Measurements from ENCODE around the gene PABPN1L. TPM values are rescaled to one million over a fixed set of nuclear protein-coding genes. Genes with fewer than 3 reads are reported as not detected.

The PABPN1L gene
- total and polyA plus RNA-seq, 2 of the 13 experiments (the other 11 are each of a cell fraction or from before 2014, with no cell fraction given), result not detected

DNA sequence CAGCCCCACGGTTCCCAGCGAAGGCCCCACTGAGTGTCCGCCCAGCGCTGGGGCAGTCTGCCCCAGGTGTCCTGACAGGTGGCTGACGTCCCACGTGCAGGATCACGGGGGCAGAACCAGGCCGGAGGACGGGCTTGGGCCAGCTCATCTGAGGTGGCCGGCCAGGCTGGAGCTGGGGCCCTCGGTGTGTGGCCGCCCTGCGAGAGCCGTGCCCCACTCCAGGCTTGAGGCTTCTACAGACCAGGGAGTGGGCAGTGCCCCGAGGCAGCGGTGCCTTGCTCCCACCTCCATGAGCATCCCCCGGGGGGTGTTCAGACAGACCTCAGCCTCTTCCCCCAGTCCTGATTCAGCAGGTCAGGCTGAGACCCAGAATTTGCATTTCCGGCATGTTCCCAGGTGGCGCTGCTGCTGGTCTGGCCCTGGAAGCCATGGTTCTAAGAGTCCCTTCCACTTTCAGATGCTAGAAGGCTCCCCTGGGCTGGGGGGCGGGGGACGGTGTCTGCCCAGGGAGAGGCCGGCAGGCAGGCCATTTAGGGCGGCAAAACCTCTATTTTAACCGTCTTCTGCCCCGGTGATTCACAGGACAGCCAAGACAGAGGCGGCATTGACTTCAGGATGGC lies 35.4 kb upstream of the PABPN1L start:
- H2AFZ ChIP-seq (ENCODE audit: low read length), result no peak overlapping the region
- no peak overlapping the region for H3K9ac ChIP-seq (ENCODE audit: insufficient read depth, low read depth, low read length)
- H3K27ac ChIP-seq (ENCODE audit: extremely low read length, insufficient read depth, low read length), result no peak overlapping the region
- ChIA-PET CTCF (ENCODE audit: low intra/inter-chr PET ratio, low total read pairs) (no interaction called here), POLR2A (no interaction called here)
- in situ Hi-C loops (cut with HindIII; ENCODE audit: extremely low pct_ligation_motif_present, low pct_unique_long_range_greater_than_20kb), result no loop called here
- H3K4me1 ChIP-seq (ENCODE audit: insufficient read depth, low read length), result peaks cover 10% of the 10 kb centered on the region
- ATAC-seq (peak; percentile 58), FAIRE-seq (peak; percentile 21), DNase-seq (ENCODE audit: low spot score) (no peak)
- peaks cover 53 to 96% of the 10 kb centered on the region in 2 experiments for H3K27me3 ChIP-seq (ENCODE audit: control insufficient read depth in 1 of 2, insufficient read depth in 2 of 2, low read length in 2 of 2)
- no peaks in the 10 kb centered on the region; the same call in 1 of the 2 replicates for H4K20me1 ChIP-seq (ENCODE audit: insufficient read depth, low read length)
- intact Hi-C loops (cut with micrococcal nuclease; ENCODE audit: unreplicated experiment), result no loop called here
- no TSS peak for BruUV-seq (replicated peaks)
- H3K9me3 ChIP-seq (ENCODE audit: low read length), result no peaks in the 10 kb centered on the region
- H3K36me3 ChIP-seq (replicated peaks in 1 of 2; ENCODE audit: control insufficient read depth in 1 of 2, insufficient read depth in 2 of 2, low read length in 2 of 2), result no peaks in the 10 kb centered on the region
- H3K4me3 ChIP-seq (replicated peaks in 1 of 3; ENCODE audit: insufficient read depth in 1 of 3, low read depth in 2 of 3, low read length in 3 of 3), result peak overlapping the region; percentile 1 to 55 (median 4); a peak in 2 of 6 replicates
- WGBS (ENCODE audit: low lambda C conversion rate), result 24% methylated on average over 15 of the region's 26 CpGs
- H3K79me2 ChIP-seq (ENCODE audit: insufficient read depth, low read length), result no peaks in the 10 kb centered on the region
- H3K4me2 ChIP-seq (ENCODE audit: low read depth, low read length), result peak overlapping the region; percentile 53
- TF ChIP-seq, protein P1, sequence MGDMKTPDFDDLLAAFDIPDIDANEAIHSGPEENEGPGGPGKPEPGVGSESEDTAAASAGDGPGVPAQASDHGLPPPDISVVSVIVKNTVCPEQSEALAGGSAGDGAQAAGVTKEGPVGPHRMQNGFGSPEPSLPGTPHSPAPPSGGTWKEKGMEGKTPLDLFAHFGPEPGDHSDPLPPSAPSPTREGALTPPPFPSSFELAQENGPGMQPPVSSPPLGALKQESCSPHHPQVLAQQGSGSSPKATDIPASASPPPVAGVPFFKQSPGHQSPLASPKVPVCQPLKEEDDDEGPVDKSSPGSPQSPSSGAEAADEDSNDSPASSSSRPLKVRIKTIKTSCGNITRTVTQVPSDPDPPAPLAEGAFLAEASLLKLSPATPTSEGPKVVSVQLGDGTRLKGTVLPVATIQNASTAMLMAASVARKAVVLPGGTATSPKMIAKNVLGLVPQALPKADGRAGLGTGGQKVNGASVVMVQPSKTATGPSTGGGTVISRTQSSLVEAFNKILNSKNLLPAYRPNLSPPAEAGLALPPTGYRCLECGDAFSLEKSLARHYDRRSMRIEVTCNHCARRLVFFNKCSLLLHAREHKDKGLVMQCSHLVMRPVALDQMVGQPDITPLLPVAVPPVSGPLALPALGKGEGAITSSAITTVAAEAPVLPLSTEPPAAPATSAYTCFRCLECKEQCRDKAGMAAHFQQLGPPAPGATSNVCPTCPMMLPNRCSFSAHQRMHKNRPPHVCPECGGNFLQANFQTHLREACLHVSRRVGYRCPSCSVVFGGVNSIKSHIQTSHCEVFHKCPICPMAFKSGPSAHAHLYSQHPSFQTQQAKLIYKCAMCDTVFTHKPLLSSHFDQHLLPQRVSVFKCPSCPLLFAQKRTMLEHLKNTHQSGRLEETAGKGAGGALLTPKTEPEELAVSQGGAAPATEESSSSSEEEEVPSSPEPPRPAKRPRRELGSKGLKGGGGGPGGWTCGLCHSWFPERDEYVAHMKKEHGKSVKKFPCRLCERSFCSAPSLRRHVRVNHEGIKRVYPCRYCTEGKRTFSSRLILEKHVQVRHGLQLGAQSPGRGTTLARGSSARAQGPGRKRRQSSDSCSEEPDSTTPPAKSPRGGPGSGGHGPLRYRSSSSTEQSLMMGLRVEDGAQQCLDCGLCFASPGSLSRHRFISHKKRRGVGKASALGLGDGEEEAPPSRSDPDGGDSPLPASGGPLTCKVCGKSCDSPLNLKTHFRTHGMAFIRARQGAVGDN (CRISPR knock-in tag; IDR thresholded peaks at IDR 0.05), result peak; percentile 53; the same call in 1 of the 2 replicates
- TF ChIP-seq ZFX (CRISPR knock-in tag; IDR thresholded peaks at IDR 0.05; ENCODE audit: low read depth) (peak; percentile 25; the same call in 1 of the 2 replicates), ZNF232 (CRISPR knock-in tag; IDR thresholded peaks at IDR 0.05; ENCODE audit: borderline replicate concordance) (peak; percentile 64; the same call in 1 of the 2 replicates), BRCA1 (CRISPR knock-in tag; IDR thresholded peaks at IDR 0.05) (0 out of 2 replicates have a peak, but pooled peaks have one; percentile 26), MZF1 (CRISPR knock-in tag; IDR thresholded peaks at IDR 0.05; ENCODE audit: borderline replicate concordance) (no peak), MAFF (IDR thresholded peaks at IDR 0.05; ENCODE audit: low read depth, low read length) (peak; percentile 27; the same call in 1 of the 2 replicates), HNRNPLL (IDR thresholded peaks at IDR 0.05; ENCODE audit: low read depth, low read length, poor library complexity, severe bottlenecking) (peak; percentile 29), ZNF777 (CRISPR knock-in tag; IDR thresholded peaks at IDR 0.05) (peak; percentile 26; the same call in 1 of the 2 replicates), ZNF672 (CRISPR knock-in tag; IDR thresholded peaks at IDR 0.05) (no peak)
- TF ChIP-seq, protein P2, sequence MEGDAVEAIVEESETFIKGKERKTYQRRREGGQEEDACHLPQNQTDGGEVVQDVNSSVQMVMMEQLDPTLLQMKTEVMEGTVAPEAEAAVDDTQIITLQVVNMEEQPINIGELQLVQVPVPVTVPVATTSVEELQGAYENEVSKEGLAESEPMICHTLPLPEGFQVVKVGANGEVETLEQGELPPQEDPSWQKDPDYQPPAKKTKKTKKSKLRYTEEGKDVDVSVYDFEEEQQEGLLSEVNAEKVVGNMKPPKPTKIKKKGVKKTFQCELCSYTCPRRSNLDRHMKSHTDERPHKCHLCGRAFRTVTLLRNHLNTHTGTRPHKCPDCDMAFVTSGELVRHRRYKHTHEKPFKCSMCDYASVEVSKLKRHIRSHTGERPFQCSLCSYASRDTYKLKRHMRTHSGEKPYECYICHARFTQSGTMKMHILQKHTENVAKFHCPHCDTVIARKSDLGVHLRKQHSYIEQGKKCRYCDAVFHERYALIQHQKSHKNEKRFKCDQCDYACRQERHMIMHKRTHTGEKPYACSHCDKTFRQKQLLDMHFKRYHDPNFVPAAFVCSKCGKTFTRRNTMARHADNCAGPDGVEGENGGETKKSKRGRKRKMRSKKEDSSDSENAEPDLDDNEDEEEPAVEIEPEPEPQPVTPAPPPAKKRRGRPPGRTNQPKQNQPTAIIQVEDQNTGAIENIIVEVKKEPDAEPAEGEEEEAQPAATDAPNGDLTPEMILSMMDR (CRISPR knock-in tag; IDR thresholded peaks at IDR 0.05), result peak; percentile 68
- TF ChIP-seq, protein P3, sequence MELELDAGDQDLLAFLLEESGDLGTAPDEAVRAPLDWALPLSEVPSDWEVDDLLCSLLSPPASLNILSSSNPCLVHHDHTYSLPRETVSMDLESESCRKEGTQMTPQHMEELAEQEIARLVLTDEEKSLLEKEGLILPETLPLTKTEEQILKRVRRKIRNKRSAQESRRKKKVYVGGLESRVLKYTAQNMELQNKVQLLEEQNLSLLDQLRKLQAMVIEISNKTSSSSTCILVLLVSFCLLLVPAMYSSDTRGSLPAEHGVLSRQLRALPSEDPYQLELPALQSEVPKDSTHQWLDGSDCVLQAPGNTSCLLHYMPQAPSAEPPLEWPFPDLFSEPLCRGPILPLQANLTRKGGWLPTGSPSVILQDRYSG (CRISPR knock-in tag; IDR thresholded peaks at IDR 0.05), result 0 out of 2 replicates have a peak, but pooled peaks have one; percentile 49
- TF ChIP-seq, protein P4, sequence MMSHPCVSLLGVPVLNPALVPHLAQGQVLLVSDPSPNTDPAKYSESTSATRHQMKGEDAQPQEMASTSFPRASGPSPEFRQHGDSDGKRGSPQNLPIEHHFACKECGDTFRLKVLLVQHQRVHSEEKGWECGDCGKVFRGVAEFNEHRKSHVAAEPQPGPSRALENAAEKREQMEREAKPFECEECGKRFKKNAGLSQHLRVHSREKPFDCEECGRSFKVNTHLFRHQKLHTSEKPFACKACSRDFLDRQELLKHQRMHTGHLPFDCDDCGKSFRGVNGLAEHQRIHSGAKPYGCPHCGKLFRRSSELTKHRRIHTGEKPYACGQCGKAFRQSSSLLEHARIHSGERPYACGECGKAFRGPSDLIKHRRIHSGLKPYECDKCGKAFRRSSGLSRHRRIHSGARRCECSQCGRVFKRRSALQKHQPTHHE (CRISPR knock-in tag; IDR thresholded peaks at IDR 0.05; ENCODE audit: borderline replicate concordance), result no peak
- TF ChIP-seq, protein P5, sequence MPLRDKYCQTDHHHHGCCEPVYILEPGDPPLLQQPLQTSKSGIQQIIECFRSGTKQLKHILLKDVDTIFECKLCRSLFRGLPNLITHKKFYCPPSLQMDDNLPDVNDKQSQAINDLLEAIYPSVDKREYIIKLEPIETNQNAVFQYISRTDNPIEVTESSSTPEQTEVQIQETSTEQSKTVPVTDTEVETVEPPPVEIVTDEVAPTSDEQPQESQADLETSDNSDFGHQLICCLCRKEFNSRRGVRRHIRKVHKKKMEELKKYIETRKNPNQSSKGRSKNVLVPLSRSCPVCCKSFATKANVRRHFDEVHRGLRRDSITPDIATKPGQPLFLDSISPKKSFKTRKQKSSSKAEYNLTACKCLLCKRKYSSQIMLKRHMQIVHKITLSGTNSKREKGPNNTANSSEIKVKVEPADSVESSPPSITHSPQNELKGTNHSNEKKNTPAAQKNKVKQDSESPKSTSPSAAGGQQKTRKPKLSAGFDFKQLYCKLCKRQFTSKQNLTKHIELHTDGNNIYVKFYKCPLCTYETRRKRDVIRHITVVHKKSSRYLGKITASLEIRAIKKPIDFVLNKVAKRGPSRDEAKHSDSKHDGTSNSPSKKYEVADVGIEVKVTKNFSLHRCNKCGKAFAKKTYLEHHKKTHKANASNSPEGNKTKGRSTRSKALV (CRISPR knock-in tag; IDR thresholded peaks at IDR 0.05), result peak; percentile 22; the same call in 1 of the 2 replicates

Measured in HepG2 (cell line).